Astrocyte (in vitro differentiated cells and primary cell): ENCODE data around the gene ZNF436. TPM values are rescaled to one million over a fixed set of nuclear protein-coding genes. Genes with fewer than 3 reads are reported as not detected.

Experiments used
- DNase-seq: peaks from one replicate; pipeline ENCODE4 v3.0.0-alpha.2; 2010; ENCODE audit warnings: low read depth
- FAIRE-seq: peaks from 2 replicates; lab custom pipeline; 2011; peaks lifted over from hg19 to GRCh38; lab: Jason Lieb, UNC
- H2AFZ ChIP-seq: 2 replicates; pipeline ENCODE4 v1.6.0; 2012; ENCODE audit warnings: low read depth, low read length, inconsistent platforms
- H3K27ac ChIP-seq: 2 replicates; pipeline ENCODE4 v1.5.1; 2011; ENCODE audit warnings: low read depth, low read length, inconsistent platforms
- H3K27me3 ChIP-seq: 2 replicates; pipeline ENCODE4 v1.6.0; 2011; ENCODE audit warnings: low read length, inconsistent platforms; ENCODE audit not compliant: insufficient read depth
- H3K36me3 ChIP-seq: 2 replicates; pipeline ENCODE4 v1.5.1; 2011; ENCODE audit warnings: low read length, inconsistent platforms; ENCODE audit not compliant: insufficient read depth
- H3K4me1 ChIP-seq: 2 replicates; pipeline ENCODE4 v1.5.1; 2011; ENCODE audit warnings: low read length, inconsistent platforms; ENCODE audit not compliant: insufficient read depth
- H3K4me2 ChIP-seq: 2 replicates; pipeline ENCODE4 v1.6.0; 2012; ENCODE audit warnings: low read length, inconsistent platforms
- H3K4me3 ChIP-seq: 2 replicates; pipeline ENCODE4 v1.5.1; 2011; ENCODE audit warnings: low read depth, mild to moderate bottlenecking, low read length, inconsistent platforms; ENCODE audit not compliant: insufficient read depth
- H3K79me2 ChIP-seq: 2 replicates; pipeline ENCODE4 v1.6.0; 2012; ENCODE audit warnings: mild to moderate bottlenecking, low read length, inconsistent platforms; ENCODE audit not compliant: insufficient read depth
- H3K9ac ChIP-seq: 2 replicates; pipeline ENCODE4 v1.6.0; 2012; ENCODE audit warnings: mild to moderate bottlenecking, low read length, inconsistent platforms
- H3K9me3 ChIP-seq: 2 replicates; pipeline ENCODE4 v1.5.1; 2012; ENCODE audit warnings: low read depth, mild to moderate bottlenecking, low read length, inconsistent platforms; ENCODE audit not compliant: insufficient read depth
- H4K20me1 ChIP-seq: 2 replicates; pipeline ENCODE4 v1.6.0; 2012; ENCODE audit warnings: low read length, inconsistent platforms; ENCODE audit not compliant: insufficient read depth
- H3K27ac Mint-ChIP-seq: one replicate; pipeline ENCODE4 v1.8.0; 2021; ENCODE audit warnings: mild to moderate bottlenecking, mixed read lengths; ENCODE audit not compliant: unreplicated experiment
- H3K27me3 Mint-ChIP-seq: one replicate; pipeline ENCODE4 v1.8.0; 2021; ENCODE audit warnings: low read depth, mixed read lengths; ENCODE audit not compliant: unreplicated experiment
- H3K36me3 Mint-ChIP-seq: one replicate; pipeline ENCODE4 v1.8.0; 2021; ENCODE audit warnings: low read depth, mixed read lengths; ENCODE audit not compliant: unreplicated experiment
- H3K4me1 Mint-ChIP-seq: one replicate; pipeline ENCODE4 v1.8.0; 2021; ENCODE audit warnings: low read depth, mixed read lengths; ENCODE audit not compliant: unreplicated experiment
- H3K4me3 Mint-ChIP-seq: one replicate; pipeline ENCODE4 v1.8.0; 2021; ENCODE audit warnings: mild to moderate bottlenecking, moderate library complexity, mixed read lengths; ENCODE audit not compliant: unreplicated experiment
- H3K9me3 Mint-ChIP-seq: one replicate; pipeline ENCODE4 v1.8.0; 2021; ENCODE audit warnings: mild to moderate bottlenecking, mixed read lengths; ENCODE audit not compliant: unreplicated experiment
- CTCF ChIP-seq: IDR thresholded peaks from 2 replicates; pipeline ENCODE4 v1.5.1; 2011; ENCODE audit warnings: low read depth, mild to moderate bottlenecking, inconsistent platforms, low read length, moderate library complexity; ENCODE audit not compliant: insufficient read depth
- EZH2 ChIP-seq: IDR thresholded peaks from 2 replicates; pipeline ENCODE4 v1.6.1; 2012; ENCODE audit warnings: mild to moderate bottlenecking, low read length, inconsistent platforms; ENCODE audit not compliant: insufficient read depth
- total RNA-seq: library from RNA; stranded (reverse); gene quantifications from 2 replicates; pipeline ENCODE4 v1.2.1, GENCODE V29; 2021

Gene ZNF436
- total RNA-seq, 1 donor from 2014 or later, result 12.2 TPM

DNA sequence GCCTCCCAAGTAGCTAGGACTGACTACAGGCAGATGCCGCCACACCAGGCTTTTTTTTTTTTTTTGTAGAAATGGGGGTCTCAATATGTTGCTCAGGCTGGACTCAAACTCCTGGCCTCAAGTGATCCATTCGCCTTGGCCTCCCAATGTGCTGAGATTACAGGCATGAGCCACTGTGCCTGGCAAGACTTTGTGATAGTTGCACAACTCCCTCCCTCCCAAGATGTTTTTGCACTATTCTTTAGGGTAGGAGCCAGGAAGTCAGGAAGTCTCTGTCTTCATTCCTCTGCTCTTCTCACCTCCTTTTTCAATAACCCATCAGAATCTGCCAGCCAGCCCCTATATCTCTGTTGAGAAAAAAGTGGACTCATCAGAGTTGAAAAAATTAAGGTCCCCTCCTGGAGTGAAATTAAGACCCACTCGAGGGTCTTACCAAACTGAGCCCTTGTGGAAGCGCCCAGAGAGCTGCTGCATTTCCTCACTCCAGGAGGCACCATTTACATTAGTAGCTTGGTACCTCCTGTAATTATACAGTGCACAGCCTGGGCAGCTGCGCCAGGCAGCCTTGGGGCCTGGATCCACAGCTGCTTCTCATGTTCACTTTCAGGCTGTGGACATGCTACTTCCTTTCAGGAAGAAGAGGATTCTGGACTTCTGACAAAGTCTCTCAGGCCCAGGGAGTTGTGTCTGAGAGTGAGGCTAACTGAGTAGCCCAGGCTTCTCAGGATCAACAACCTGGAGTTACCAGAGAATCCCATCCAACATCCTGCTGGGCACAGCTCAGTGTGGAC is 30.9 kb upstream of the ZNF436 start:
- Mint-ChIP-seq H3K36me3 (peaks cover 7% of the 10 kb centered on the region), H3K4me3 (no peak overlapping the region), H3K4me1 (peaks cover 20% of the 10 kb centered on the region), H3K9me3 (peaks cover 2% of the 10 kb centered on the region), H3K27me3 (peaks cover 21% of the 10 kb centered on the region), H3K27ac (no peak overlapping the region)
- no peak overlapping the region for H3K9ac ChIP-seq
- no peak overlapping the region for H3K4me3 ChIP-seq
- H3K27me3 ChIP-seq, result no peaks in the 10 kb centered on the region
- H3K79me2 ChIP-seq, result no peaks in the 10 kb centered on the region
- TF ChIP-seq EZH2, result no peak
- no peak for TF ChIP-seq CTCF
- no peaks in the 10 kb centered on the region for H3K9me3 ChIP-seq
- peaks cover 25% of the 10 kb centered on the region for H3K4me1 ChIP-seq
- no peak overlapping the region for H3K27ac ChIP-seq
- H3K36me3 ChIP-seq, result no peaks in the 10 kb centered on the region
- no peak for DNase-seq
- no peak overlapping the region for H2AFZ ChIP-seq
- H3K4me2 ChIP-seq, result no peak overlapping the region
- no peak for FAIRE-seq
- H4K20me1 ChIP-seq, result no peaks in the 10 kb centered on the region

GRCh38 chr1:23399229-23399628 is 29.6 kb upstream of the ZNF436 start:
- Histone ChIP-seq H3K9me3 (no peaks in the 10 kb centered on the region), H3K4me1 (peaks cover 35% of the 10 kb centered on the region), H3K79me2 (no peaks in the 10 kb centered on the region), H3K36me3 (no peaks in the 10 kb centered on the region), H3K27ac (no peak overlapping the region), H3K4me3 (no peak overlapping the region), H4K20me1 (no peaks in the 10 kb centered on the region), H3K4me2 (no peak overlapping the region), H2AFZ (no peak overlapping the region), H3K27me3 (no peaks in the 10 kb centered on the region), H3K9ac (no peak overlapping the region)
- Mint-ChIP-seq H3K4me3 (no peak overlapping the region), H3K27ac (no peak overlapping the region), H3K4me1 (peaks cover 26% of the 10 kb centered on the region), H3K9me3 (peaks cover 2% of the 10 kb centered on the region), H3K36me3 (peaks cover 7% of the 10 kb centered on the region), H3K27me3 (peaks cover 21% of the 10 kb centered on the region)
- no peak for TF ChIP-seq CTCF
- no peak for TF ChIP-seq EZH2
- DNase-seq, result no peak
- FAIRE-seq, result no peak

GRCh38 chr1:23397908-23398307 is 28.3 kb upstream of the ZNF436 start:
- no peak overlapping the region for H2AFZ ChIP-seq
- no peaks in the 10 kb centered on the region for H3K36me3 ChIP-seq
- Mint-ChIP-seq H3K27ac (no peak overlapping the region), H3K9me3 (peaks cover 2% of the 10 kb centered on the region), H3K36me3 (peaks cover 7% of the 10 kb centered on the region), H3K4me3 (no peak overlapping the region), H3K27me3 (peaks cover 21% of the 10 kb centered on the region), H3K4me1 (peaks cover 25% of the 10 kb centered on the region)
- H3K27me3 ChIP-seq, result no peaks in the 10 kb centered on the region
- no peak overlapping the region for H3K4me2 ChIP-seq
- H3K9ac ChIP-seq, result no peak overlapping the region
- H3K4me1 ChIP-seq, result peaks cover 34% of the 10 kb centered on the region
- H3K27ac ChIP-seq, result no peak overlapping the region
- H4K20me1 ChIP-seq, result no peaks in the 10 kb centered on the region
- FAIRE-seq (no peak), DNase-seq (no peak)
- H3K79me2 ChIP-seq, result no peaks in the 10 kb centered on the region
- TF ChIP-seq CTCF, result no peak
- no peak for TF ChIP-seq EZH2
- H3K4me3 ChIP-seq, result no peak overlapping the region
- no peaks in the 10 kb centered on the region for H3K9me3 ChIP-seq
